GM12875 (cell line): ENCODE data around the gene ABCC11.

ENCODE experiments used
- H3K4me3 ChIP-seq: one replicate; pipeline ENCODE4 v1.5.1; 2011; ENCODE audit warnings: low read depth, low read length, control low read depth
- TF ChIP-seq, protein P1 (sequence below): IDR thresholded peaks from 2 replicates; pipeline ENCODE4 v1.5.1; 2011; ENCODE audit warnings: low read depth, mild to moderate bottlenecking, control low read depth, inconsistent platforms, low read length, moderate library complexity, borderline replicate concordance; ENCODE audit not compliant: insufficient read depth

The ABCC11 gene

DNA sequence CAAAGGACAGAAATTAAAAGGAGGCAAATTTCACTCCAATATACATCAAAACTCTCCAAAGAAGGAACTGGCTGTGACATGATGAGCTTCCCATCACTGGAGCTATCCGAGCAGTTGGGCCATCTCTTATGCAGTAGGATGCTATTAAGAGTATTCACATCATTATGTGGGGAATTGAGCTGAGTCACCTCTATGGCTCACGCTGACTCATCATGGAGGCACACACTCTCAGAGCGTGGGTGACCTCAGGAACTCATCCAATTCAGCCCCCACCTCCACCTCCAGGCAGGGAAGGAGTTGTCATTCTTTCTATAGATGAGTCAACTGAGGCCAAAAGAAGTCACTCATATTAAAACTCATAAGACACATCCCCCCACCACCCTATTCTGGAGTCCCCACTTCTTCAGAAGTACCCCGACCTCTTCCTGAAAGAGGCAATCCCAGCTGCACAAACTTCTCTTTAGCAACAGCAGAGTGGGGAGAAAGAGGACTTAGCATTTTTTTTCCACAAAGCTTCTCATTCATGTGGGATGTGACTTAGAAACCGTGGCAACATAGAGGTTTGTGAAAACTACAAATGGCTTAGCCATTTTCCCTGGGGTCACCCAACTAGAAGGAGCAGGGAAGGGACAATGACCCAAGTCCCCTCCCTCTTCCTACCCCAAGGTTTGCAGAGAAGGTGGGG lies 124.1 kb downstream of the ABCC11 start:
- TF ChIP-seq, protein P1, sequence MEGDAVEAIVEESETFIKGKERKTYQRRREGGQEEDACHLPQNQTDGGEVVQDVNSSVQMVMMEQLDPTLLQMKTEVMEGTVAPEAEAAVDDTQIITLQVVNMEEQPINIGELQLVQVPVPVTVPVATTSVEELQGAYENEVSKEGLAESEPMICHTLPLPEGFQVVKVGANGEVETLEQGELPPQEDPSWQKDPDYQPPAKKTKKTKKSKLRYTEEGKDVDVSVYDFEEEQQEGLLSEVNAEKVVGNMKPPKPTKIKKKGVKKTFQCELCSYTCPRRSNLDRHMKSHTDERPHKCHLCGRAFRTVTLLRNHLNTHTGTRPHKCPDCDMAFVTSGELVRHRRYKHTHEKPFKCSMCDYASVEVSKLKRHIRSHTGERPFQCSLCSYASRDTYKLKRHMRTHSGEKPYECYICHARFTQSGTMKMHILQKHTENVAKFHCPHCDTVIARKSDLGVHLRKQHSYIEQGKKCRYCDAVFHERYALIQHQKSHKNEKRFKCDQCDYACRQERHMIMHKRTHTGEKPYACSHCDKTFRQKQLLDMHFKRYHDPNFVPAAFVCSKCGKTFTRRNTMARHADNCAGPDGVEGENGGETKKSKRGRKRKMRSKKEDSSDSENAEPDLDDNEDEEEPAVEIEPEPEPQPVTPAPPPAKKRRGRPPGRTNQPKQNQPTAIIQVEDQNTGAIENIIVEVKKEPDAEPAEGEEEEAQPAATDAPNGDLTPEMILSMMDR: no peak

DNA sequence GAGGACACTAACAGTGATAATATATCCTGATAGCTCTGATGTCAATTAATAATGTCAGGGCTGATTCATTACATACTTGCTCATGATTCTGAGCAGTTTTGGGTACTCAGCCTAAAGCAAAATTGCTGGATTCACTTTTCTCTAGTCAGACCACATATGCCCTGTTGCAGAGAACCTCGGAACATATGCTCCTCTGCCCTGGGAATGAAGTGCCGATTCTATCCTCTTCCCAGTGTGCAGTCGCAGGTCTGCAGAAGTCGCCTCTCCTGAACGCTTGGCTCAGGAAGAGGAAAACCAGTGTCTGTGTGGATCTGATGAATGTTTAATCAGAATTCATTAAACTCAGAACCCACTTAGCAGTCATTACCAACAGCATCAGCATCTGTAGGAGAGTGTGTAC lies 126.1 kb downstream of the ABCC11 start:
- no peak overlapping the region for H3K4me3 ChIP-seq
- TF ChIP-seq, protein P1: no peak

More for the DNA sequence above, 124.1 kb downstream of the ABCC11 start:
- H3K4me3 ChIP-seq: no peak overlapping the region

DNA sequence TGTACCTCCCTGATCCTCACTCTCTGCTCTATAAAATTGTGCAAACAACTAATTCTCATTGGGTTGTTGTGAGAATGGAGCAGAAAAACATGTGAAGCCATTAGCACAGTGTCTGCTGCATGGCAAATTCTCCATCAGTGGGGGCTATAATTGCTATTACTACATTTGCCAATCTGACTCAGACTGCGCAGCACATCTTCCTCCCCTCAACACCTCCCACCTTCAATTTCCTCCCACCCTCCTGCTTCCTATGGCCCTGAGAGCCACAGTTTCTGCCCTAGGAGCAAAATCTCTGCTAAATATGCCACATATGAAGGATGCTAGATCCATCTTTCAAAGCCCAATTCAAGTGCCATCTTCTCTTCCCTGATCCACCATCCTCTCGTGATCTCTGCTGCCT lies 128.5 kb downstream of the ABCC11 start:
- no peak overlapping the region for H3K4me3 ChIP-seq
- TF ChIP-seq, protein P1: no peak

DNA sequence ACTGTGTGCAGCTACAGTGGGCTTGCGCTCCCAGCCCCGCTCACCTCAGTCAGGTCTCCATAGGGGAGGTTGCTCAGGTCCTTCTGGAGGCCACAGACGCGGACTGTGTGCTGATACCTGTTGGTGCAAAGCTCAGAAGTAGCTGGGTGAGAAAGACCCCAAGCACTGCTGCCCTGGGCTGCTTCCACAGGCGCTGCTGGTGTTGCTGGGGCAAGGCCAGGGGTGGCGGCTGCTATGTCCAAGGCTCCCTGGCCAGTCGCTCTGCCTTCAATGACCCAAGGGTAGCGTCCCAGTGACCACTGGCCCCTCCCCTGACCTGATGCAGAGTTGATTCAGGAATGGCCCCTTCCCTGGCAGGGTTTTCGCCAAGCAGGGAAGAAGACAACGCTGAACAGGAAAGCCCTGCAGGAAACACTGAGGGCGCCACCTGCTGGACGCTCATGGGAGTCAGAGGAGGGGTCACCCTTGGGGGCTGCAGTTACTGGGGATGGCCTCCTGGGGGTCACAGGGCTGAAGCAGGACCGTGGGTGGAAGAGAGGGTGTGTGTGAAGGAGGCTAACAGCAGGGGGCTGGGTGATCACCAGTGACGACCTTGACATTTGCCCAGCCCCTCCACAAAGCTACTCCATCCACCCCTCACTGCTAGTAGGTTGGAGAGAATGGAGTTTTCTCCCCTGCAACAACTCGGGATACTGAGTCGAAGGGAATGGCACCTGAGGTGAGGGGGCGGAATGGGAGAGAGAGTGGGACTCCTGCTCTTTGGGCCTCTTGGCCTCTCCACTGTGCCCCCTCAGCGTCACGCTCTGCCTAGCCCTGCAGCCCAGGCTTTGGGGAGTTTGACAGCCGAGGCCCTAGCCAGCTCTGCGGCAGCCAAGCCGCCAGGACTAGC lies 129.9 kb downstream of the ABCC11 start:
- TF ChIP-seq, protein P1: peak; percentile 95

More for the DNA sequence above, 129.9 kb downstream of the ABCC11 start:
- no peak overlapping the region for H3K4me3 ChIP-seq
